GM12892 (cell line): Measurements from ENCODE around the gene GLT1D1.

ENCODE experiments used
- POLR2A ChIP-seq: IDR thresholded peaks from 2 replicates; pipeline ENCODE4 v1.6.1; 2011; ENCODE audit warnings: low read depth, low read length, control low read depth
- POLR2AphosphoS5 ChIP-seq: IDR thresholded peaks from 2 replicates; pipeline ENCODE4 v1.6.1; 2011; ENCODE audit warnings: low read depth, low read length, control low read depth

DNA sequence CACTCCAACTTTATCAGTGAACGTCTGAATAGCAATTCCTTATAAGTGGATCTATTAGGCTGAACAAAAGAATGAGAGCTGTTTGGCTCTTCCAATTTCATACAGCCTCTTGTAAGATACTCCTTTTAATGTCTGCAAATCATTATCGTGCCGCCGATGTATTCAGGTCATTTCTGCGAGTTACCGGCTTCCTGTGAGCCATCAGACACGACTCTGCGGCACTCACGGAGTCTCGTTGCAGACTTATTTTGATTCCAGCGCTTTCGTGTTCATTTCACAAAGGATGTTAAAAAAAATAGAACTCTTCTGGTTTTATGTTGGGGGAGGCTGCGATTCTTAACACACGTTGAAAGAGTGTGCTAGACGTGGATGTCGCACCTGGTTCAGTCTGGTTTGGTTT lies 106.6 kb downstream of the GLT1D1 start:
- no peak for TF ChIP-seq POLR2A
- TF ChIP-seq POLR2AphosphoS5, result no peak
